ENCODE data around the gene WDFY4. TPM values are rescaled to one million over a fixed set of nuclear protein-coding genes. Genes with fewer than 3 reads are reported as not detected.

Gene WDFY4
- polyA plus RNA-seq, 2 of the 4 experiments (the other 2 are of a cell fraction) = not detected

- WGBS (ENCODE audit: missing lambda C conversion rate) = 57% methylated on average over 15 of the region's 18 CpGs
- DNase-seq (ENCODE audit: low read depth in 1 of 2, low spot score in 1 of 2) = no peak
- no peak for ATAC-seq
- no peak for FAIRE-seq
- no peak overlapping the region for H3K4me2 ChIP-seq
- TF ChIP-seq CEBPB (IDR thresholded peaks at IDR 0.05) = no peak
- no peak for TF ChIP-seq ESRRA (IDR thresholded peaks at IDR 0.05; ENCODE audit: borderline replicate concordance, low read length)
- no peak for TF ChIP-seq RARB (CRISPR knock-in tag; IDR thresholded peaks at IDR 0.05)
- TF ChIP-seq KDM1A (IDR thresholded peaks at IDR 0.05; ENCODE audit: low read depth) = no peak
- no peak for TF ChIP-seq SREBF2 (IDR thresholded peaks at IDR 0.05)
- no peak for TF ChIP-seq HES2 (IDR thresholded peaks at IDR 0.05)
- no peak for TF ChIP-seq CHD4 (IDR thresholded peaks at IDR 0.05; ENCODE audit: borderline replicate concordance)
- no peak for TF ChIP-seq JUNB (IDR thresholded peaks at IDR 0.05)
- TF ChIP-seq RNF2 (IDR thresholded peaks at IDR 0.05; ENCODE audit: borderline replicate concordance, low read depth) = no peak
- TF ChIP-seq GATA3 (IDR thresholded peaks at IDR 0.05; ENCODE audit: borderline replicate concordance) = no peak
- no peak for TF ChIP-seq RCOR1 (IDR thresholded peaks at IDR 0.05; ENCODE audit: low read depth, low read length)
- TF ChIP-seq ZSCAN20 (CRISPR knock-in tag; IDR thresholded peaks at IDR 0.05) = no peak
- TF ChIP-seq CHD2 (IDR thresholded peaks at IDR 0.05; ENCODE audit: low read length, partially characterized antibody) = no peak
- no peak for TF ChIP-seq POLR2A (IDR thresholded peaks at IDR 0.05; ENCODE audit: low read length)
- no peak for TF ChIP-seq RAD21 (conservative IDR thresholded peaks at IDR 0.05 in 1 of 2, IDR thresholded peaks at IDR 0.05 in 1 of 2)
- TF ChIP-seq NPAS2 (CRISPR knock-in tag; IDR thresholded peaks at IDR 0.05; ENCODE audit: borderline replicate concordance) = no peak
- TF ChIP-seq ZFP36 (IDR thresholded peaks at IDR 0.05; ENCODE audit: borderline replicate concordance, partially characterized antibody) = no peak
- TF ChIP-seq TFCP2L1 (CRISPR knock-in tag; IDR thresholded peaks at IDR 0.05) = no peak
- ChIA-PET POLR2A (no interaction called here), CTCF (interaction anchor here (1.1 kb wide), 1 partner anchor 163 kb away, joined by 3 read pairs; no protein-coding TSS in a partner anchor)
- no peak overlapping the region for H3K4me3 ChIP-seq
- H3K27ac ChIP-seq = no peak overlapping the region
- H3K4me1 ChIP-seq = no peaks in the 10 kb centered on the region
- no peaks in the 10 kb centered on the region for H3K9me3 ChIP-seq
These were observed 134.3 kb downstream of the WDFY4 start for GRCh38 chr10:48818861-48819520.

GRCh38 chr10:48819783-48820182, 135.1 kb downstream of the WDFY4 start:
- H3K4me2 ChIP-seq = no peak overlapping the region
- WGBS (ENCODE audit: missing lambda C conversion rate) = 36% methylated on average over 8 of the region's 8 CpGs
- DNase-seq (ENCODE audit: low read depth in 1 of 2, low spot score in 1 of 2) = no peak
- TF ChIP-seq NPAS2 (CRISPR knock-in tag; IDR thresholded peaks at IDR 0.05; ENCODE audit: borderline replicate concordance) (no peak), SMC3 (IDR thresholded peaks at IDR 0.05) (no peak), RAD21 (conservative IDR thresholded peaks at IDR 0.05 in 1 of 2, IDR thresholded peaks at IDR 0.05 in 1 of 2) (no peak), CBX2 (IDR thresholded peaks at IDR 0.05; ENCODE audit: borderline replicate concordance, low read depth) (no peak), POLR2A (IDR thresholded peaks at IDR 0.05; ENCODE audit: low read length) (no peak), REST (IDR thresholded peaks at IDR 0.05) (no peak), HEYL (CRISPR knock-in tag; IDR thresholded peaks at IDR 0.05) (no peak), CBX8 (IDR thresholded peaks at IDR 0.05) (no peak), SREBF2 (IDR thresholded peaks at IDR 0.05) (no peak), HES2 (IDR thresholded peaks at IDR 0.05) (no peak), NR3C1 (IDR thresholded peaks at IDR 0.05) (no peak), HOXB5 (CRISPR knock-in tag; IDR thresholded peaks at IDR 0.05) (no peak), GATA3 (IDR thresholded peaks at IDR 0.05; ENCODE audit: borderline replicate concordance) (no peak), KDM1A (IDR thresholded peaks at IDR 0.05; ENCODE audit: low read depth) (no peak), CHD4 (IDR thresholded peaks at IDR 0.05; ENCODE audit: borderline replicate concordance) (no peak)
- no peak overlapping the region for H3K4me3 ChIP-seq
- ChIA-PET POLR2A (no interaction called here), CTCF (interaction anchor here (1.1 kb wide), 1 partner anchor 163 kb away, joined by 3 read pairs; no protein-coding TSS in a partner anchor)
- H3K27ac ChIP-seq = no peak overlapping the region
- no peak for FAIRE-seq
- no peaks in the 10 kb centered on the region for H3K4me1 ChIP-seq
- ATAC-seq = no peak
- H3K9me3 ChIP-seq = no peaks in the 10 kb centered on the region
